Progenitor cell of endocrine pancreas (in vitro differentiated cells): ENCODE results near the gene GOLM1. TPM values are rescaled to one million over a fixed set of nuclear protein-coding genes. Genes with fewer than 3 reads are reported as not detected.

Experiments used
- DNase-seq: peaks from one replicate; pipeline ENCODE4 v3.0.0; 2021; ENCODE audit warnings: low spot score; ENCODE audit not compliant: unreplicated experiment
- H3K27ac Mint-ChIP-seq: 2 replicates; pipeline ENCODE4 v1.8.0; 2021; ENCODE audit warnings: mild to moderate bottlenecking, moderate library complexity, mixed read lengths
- H3K27me3 Mint-ChIP-seq: 2 replicates; pipeline ENCODE4 v1.8.0; 2021; ENCODE audit warnings: mixed read lengths
- H3K36me3 Mint-ChIP-seq: 2 replicates; pipeline ENCODE4 v1.8.0; 2022; ENCODE audit warnings: mixed read lengths; ENCODE audit not compliant: insufficient read depth
- H3K4me1 Mint-ChIP-seq: 2 replicates; pipeline ENCODE4 v1.8.0; 2021; ENCODE audit warnings: low read depth, mixed read lengths
- H3K4me3 Mint-ChIP-seq: 2 replicates; pipeline ENCODE4 v1.8.0; 2021; ENCODE audit warnings: low read depth, mild to moderate bottlenecking, moderate library complexity, mixed read lengths
- H3K9me3 Mint-ChIP-seq: 2 replicates; pipeline ENCODE4 v1.8.0; 2021; ENCODE audit warnings: low read depth, mixed read lengths
- CTCF ChIP-seq: fragments of 200-600 bp; sonication (generic); IDR thresholded peaks from one replicate; pipeline ENCODE4 v1.5.0; 2021; ENCODE audit warnings: antibody characterized with exemption, mild to moderate bottlenecking; ENCODE audit not compliant: unreplicated experiment
- total RNA-seq: library from RNA; stranded (reverse); gene quantifications from 2 replicates; pipeline ENCODE4 v1.2.1, GENCODE V29; 2021

The GOLM1 gene
- total RNA-seq, 1 donor from 2014 or later: 104 TPM

- H3K27me3 Mint-ChIP-seq: no peaks in the 10 kb centered on the region
- peaks cover 27% of the 10 kb centered on the region for H3K36me3 Mint-ChIP-seq
- H3K27ac Mint-ChIP-seq: no peak overlapping the region
- no peak overlapping the region for H3K4me3 Mint-ChIP-seq
- no peak for DNase-seq
- no peak for TF ChIP-seq CTCF
- no peaks in the 10 kb centered on the region for H3K4me1 Mint-ChIP-seq
- no peaks in the 10 kb centered on the region for H3K9me3 Mint-ChIP-seq
Observed at GRCh38 chr9:85978496-85978895, 120.9 kb downstream of the GOLM1 start.

Other genes starting within 250 kb of the GOLM1 start
- 37.3 and 37.7 TPM in 2 replicates for gene NAA35, start 158.4 kb downstream of the GOLM1 start, total RNA-seq
- 0.69 TPM in 1 of 2 replicates, not detected in the other for gene C9orf153, start 160.1 kb upstream of the GOLM1 start, total RNA-seq
- 34.7 and 37.9 TPM in 2 replicates for gene ISCA1, start 183.0 kb upstream of the GOLM1 start, total RNA-seq